Measurements from ENCODE around the gene PLCXD3.
"Not testable (repeated sequence)": the region's sequence is repeated elsewhere in the genome, so short reads cannot be mapped to it uniquely, and the experiment has no call there.

PLCXD3 gene

DNA sequence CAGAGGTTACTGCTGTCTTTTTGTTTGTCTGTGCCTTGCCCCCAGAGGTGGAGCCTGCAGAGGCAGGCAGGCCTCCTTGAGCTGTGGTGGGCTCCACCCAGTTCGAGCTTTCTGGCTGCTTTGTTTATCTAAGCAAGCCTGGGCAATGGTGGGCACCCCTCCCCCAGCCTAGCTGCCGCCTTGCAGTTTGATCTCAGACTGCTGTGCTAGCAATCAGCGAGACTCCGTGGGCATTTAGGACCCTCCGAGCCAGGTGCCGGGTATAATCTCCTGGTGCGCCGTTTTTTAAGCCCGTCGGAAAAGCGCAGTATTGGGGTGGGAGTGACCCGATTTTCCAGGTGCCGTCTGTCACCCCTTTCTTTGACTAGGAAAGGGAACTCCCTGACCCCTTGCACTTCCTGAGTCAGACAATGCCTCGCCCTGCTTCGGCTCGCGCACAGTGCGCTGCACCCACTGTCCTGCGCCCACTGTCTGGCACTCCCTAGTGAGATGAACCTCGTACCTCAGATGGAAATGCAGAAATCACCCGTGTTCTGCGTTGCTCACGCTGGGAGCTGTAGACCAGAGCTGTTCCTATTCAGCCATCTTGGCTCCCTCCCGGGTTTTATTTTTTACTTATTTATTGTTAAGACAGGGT is 16.8 kb downstream of the PLCXD3 start:
- DNase-seq (ENCODE audit: low read depth) = not testable (repeated sequence)

DNA sequence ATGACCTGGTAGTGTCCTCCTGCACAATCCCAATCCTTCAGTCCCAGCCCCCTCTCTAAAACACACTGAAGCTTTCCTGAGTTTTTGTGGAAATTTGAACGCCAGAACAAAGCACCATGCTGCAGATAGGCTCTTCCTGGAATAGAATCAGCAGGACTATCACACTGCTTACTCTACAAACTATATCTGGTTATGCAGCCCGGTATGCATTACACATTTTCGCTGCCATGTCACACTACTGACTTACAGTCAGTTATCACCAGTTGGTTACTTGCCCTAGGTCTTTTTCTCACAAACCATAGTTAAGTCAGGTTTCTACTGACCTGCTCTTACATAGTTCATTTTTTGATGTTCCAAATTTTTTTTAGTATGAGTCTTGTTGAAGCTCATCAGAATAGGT is 24.9 kb downstream of the PLCXD3 start:
- no peak for DNase-seq (ENCODE audit: low read depth)

DNA sequence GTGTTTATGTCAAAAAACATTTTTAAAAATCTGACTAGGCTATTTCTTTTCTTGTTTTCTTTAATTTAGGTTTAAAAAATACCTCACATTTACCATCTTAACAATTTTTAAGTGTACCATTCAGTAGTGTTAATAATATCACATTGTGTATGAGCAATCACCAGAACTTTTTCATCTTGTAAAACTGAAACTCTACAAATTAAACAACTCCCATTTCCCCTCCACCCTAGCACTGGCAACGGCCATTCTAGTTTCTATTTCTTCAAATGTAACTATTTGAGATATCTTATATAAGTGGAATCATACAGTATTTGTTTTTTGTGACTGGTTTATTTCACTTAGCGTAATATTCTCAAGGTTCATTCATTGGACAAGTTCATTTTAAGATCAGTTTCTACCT is 27.7 kb downstream of the PLCXD3 start:
- no peak for DNase-seq (ENCODE audit: low read depth)

DNA sequence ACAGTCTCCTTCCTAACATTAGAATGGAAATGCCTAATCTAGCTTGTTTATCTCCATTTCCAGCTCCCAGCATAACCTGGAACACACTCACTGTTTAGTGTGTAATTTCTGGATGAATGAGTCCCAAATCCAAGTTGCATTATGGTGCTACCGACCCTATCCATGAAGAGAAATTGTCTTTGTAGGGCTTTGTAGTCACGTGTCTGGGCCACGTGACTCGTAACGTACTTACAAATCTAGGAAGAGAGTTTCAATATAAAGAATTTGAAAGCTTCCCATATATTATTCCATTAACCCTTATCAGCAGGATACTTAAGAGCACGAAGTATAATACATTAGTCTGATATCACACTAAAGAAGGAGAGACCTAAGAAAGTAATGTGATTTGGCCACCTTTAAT is 28.2 kb downstream of the PLCXD3 start:
- no peak for DNase-seq (ENCODE audit: low read depth)

DNA sequence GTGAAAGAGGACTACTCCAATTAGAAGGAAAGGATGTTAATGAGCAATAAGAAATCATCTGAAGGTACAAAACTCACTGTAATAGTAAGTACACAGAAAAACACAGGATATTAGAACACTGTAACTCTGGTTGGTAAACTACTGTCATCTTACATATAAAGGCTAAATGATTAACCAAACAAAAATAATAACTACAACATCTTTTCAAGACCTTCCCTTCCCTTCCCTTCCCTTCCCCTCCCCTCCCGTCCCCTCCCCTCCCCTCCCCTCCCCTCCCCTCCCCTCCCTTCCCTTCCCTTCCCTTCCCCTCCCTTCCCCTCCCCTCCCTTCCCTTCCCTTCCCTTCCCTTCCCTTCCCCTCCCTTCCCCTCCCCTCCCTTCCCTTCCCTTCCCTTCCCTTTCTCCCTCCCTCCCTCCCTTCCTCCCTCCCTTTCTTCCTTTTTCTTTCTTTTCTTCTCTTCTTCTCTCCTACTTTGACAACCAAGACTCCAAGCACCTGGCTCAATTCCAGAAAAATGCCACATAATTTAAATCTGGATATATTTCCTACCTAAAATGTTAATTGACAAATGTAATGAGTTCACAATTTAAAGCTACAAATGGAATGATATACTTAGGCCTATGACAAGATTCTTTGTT is 38.7 kb downstream of the PLCXD3 start:
- DNase-seq (ENCODE audit: low read depth) = not testable (repeated sequence)

DNA sequence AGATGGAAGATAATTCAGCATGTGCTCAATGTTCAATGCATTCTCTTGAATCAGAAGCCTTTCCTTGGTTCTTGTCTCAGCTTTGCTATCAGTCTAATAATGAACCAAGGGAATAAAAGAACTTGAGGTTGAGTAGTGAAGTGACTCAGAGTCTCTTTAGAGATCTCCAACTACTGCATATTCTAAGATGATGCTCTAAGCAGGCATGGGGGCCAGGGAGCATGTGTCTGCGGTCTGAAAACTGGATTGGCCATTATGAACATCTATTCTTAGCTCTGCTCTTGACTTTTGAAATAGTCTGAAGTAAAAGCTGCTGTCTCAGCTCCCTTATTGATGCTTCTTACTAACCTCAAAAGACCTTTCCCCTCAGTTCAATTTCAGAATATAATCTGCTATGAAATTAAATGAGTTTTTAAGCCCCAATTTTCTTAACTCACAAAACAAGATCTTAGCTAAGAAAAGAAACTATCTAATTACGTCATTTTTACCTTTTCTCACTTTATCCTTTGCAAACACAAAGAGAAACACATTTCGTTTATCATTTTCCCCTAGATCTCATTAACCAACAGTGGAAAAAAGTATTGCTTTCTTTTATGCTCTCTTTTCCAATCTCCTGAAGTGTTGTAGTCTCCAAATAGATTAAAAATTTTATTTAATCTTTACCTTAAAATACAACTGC is 44.8 kb downstream of the PLCXD3 start:
- no peak for DNase-seq (ENCODE audit: low read depth)

DNA sequence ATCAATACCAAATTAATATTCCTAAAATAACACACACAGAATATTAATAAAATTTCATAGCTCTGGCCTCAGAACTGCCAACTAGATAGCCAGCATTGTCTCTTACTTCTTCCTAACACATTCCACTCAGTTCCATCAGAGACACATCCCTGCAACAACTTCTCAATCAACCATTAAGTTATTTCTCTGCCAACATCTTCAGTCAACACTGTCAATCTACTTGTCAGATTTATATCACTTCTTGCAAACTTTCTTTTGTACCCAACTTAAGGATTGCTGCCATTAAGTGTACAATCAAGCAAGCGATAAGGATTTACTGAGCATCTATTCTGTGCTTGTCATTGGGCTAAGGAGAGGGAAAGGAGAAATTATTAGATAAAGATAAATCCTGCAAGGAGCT is 50.8 kb downstream of the PLCXD3 start:
- DNase-seq (ENCODE audit: low read depth) = no peak

DNA sequence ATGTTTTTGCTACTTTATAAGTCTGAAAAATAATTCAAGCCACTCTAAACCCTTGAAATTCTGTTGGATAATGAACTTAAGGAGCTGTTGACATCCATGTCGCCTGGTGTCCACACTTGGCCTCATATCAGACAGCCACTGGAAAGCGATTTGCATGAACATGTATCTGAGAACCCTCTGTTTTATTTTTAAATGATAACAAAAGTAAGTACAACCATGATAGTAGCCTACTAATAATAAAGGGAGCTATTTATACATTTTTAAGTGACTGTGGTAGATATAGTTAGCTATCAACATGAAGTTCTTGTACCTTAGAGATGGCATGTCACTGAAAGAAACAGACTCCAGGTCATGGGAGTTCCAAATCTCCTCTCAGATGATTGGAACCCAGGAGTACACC is 53.3 kb downstream of the PLCXD3 start:
- no peak for DNase-seq (ENCODE audit: low read depth)

DNA sequence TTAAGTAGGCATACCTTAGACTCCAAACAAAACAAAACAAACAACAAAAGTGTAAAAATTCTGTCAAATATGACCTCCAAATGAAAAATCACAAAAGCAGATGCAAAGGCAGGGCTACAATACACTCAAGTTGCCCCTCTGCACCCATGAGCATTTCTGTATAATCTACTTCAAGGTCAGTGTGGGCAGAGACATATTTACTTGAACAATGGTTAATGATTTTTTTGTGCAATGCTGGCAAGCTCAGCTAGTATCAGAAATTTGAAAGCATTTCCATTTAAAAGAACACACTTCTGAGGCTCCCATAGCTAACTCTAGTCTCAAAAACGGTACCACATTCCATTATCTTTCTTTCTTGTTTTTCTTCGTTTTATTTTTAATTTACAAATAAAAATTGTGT is 57.9 kb downstream of the PLCXD3 start:
- DNase-seq (ENCODE audit: low read depth) = no peak

DNA sequence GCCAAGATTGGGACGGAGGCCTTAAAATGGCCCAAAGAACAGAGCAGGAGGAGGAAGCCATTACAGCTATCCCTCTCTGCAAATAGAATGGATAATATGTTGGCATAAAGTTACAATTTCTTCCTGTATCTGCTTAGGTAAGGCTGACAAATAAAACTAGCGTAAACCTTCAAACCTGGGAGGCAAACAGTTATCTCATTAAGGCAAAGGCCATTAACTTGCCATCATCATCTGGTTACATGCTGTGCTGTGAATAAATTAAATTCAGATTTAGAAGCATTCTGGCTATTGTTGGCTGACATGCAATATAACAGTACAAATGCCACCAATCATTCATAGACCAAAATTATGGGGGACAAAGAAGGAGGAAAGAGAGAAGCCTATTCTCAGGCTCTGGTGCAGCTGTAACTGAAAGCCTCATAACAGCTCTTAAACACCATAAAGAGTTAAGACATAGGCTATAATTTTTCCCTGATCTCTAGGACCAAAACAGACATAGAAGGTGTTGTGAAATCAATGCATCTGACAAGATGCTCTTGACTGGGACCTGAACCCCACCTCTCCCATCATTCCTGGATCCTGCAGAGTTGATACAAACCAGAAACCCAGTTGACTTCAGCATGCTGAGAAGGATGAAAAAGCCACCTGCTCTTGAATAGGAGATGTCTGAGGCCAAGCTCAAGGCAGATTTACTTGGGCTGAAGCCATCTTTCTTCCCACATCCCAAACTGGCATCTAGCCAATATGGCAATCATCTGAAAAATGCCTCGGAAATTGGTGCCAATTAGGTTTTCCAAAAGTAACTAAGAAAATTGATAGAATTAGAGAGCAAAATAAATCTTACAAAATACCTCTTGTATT is 62.5 kb downstream of the PLCXD3 start:
- no peak for DNase-seq (ENCODE audit: low read depth)

DNA sequence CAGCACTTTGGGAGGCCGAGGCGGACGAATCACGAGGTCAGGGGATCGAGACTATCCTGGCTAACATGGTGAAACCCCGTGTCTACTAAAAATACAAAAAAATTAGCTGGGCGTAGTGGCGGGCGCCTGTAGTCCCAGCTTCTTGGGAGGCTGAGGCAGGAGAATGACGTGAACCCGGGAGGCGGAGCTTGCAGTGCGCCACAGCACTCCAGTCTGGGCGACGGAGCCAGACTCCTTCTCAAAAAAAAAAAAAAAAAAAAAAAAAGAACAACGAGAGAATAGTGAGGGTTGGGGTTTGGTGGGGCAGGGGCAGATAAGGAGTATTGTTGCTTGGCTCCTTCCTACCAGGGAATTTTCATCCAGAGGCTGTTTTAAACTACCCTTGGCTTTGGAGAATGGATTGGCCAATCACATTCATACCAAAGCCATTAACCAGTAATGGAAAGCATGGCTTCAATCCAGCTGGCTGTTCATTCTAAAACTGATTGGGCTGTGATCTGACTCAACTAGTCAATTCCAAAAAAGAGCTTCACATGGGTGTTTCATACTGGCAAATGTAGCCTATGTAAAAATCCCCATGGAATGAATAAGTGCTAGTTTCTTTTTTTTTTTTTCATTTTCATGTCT is 64.4 kb downstream of the PLCXD3 start:
- no peak for DNase-seq (ENCODE audit: low read depth)

DNA sequence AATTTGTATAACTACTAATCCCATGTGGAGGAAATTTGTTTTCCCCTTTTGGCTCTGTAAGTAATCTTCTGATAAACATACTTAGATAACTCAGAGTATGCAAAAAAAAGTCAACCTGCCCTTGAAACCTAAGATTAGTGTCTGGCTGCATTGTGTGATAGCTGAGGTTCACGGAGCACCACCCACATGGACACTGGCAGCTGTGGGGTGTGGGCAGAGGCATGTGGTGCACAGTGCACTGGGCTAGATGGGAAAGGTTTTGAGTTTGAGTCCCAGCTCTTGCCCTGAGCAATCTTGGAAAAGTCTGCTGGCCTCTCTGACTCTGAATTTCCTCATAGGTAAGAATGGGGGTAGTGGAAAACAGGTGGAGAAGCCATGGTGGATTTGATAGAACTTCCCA is 75.1 kb downstream of the PLCXD3 start:
- no peak for DNase-seq (ENCODE audit: low read depth)

DNA sequence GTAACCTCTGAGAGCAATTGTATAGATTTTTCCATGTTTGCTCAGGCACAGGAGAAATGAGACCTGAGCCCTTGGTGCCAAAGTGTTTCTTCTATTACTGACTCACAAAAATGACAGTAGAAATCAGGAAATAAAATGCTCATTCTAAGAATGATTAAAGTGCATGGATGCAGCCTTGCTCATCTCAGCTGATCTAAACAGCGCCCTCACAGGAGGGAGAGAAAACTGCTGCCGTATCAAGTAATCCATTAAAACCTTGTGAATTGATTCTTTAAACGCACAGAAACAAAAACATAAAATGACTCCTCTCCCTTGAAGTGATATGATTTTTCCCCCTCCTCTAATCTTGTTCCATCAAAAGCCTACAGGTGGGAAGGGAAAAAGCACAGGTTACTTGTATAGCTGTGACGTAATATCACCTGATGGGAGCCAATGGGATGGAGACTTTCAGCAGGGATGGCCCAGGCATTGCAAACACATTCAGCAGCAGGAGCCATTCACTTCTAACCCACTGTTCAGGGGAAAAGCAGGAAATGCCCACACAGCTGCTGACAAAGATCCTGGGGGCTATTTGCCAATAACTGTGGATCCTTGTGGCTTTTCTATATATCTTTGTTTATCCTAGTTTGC is 76.7 kb downstream of the PLCXD3 start:
- no peak for DNase-seq (ENCODE audit: low read depth)

DNA sequence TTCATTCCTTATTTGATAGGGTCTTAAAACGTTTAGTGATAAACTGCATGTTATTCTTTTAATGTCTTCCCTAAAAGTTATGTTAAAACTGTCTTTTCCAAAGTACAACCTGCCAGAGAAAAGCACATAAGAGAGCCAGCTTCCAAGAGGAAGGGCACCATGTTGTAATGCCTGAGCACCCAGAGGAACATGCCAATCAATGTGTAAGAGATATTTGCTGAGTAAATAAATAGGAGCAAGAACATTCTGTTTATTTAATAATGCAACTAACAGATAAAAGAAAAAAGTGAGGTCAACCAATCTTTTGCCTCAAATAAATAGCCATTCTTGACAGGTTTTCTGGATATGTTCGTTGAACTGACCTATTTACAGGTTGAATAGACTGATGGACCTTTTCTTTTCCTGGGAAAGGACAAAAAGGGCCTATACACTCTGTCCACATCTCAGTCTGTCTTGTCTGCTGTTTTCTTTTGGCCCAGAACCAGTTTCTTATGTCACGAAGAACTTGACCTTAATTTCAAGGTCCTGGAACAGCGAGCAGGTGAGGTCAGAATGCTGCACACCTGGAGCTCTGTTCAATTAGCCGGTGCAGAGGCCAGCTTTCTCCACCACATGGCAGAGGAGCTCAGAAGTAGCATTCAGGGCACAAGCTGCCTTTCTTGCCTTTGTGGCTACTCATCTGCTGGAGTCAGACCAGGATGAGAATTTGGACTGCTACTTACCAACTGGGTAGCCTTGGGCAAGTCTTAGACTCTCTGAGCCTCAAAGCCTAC is 77.7 kb downstream of the PLCXD3 start:
- no peak for DNase-seq (ENCODE audit: low read depth)

DNA sequence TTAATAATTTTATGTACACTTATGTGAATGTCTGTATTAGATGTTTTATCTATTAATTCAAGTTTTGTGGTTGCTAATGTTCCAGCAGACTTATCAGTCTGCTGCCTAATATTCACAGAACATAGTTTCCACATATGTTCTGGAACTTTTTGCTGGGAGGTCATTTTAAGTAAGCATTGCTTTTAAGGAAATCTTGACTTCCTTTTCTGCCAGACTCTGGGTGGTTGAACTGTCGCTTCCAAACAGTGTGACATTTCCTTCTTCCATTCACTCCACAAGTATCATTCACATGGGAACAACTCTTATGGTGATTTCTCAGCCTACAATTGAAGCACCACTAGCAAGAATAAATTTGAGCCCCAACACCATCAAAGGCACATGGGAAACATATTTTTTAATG is 82.9 kb downstream of the PLCXD3 start:
- DNase-seq (ENCODE audit: low read depth) = no peak

DNA sequence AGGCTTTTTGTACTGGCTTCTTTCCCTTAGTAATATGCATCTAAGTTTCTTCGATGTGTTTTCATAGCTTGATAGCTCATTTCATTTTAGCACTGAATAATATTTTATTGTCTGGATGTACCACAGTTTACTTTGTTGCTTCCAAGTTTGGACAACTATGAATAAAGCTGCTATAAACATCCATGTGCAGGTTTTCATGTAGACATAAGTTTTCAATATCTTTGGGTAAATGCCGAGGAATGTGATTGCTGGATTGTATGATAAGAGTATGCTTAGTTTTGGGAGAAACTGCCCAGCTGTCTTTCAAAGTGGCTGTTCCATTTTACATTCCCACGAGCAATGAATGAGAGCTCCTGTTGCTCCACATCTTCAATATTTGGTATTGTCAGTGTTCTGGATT is 84.7 kb downstream of the PLCXD3 start:
- no peak for DNase-seq (ENCODE audit: low read depth)

DNA sequence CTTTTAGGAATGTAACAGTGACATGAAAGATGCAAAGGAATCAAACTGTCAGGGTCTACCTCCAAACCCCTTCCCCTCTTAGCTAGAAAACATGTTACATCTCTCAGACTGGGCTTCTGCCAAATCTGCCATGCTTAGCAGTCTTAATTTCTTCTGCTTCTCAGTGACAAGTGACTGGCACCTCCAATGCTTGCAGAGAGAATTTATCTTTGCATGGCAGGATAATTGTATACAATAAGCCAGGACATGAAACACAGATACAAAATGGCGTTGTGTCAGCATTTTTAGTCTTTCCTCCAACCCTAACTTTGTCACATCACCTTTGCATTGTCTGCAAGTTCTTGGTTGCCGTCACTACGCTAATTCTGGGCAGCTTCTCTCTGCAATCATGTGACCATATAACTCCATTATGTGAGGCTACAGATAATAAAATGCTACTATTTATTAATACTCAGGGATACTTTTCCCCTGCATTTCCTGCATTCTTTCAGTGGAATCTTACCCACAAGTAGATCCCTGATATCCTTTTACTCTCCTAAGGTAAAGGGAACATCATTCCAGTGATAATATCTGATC is 89.8 kb downstream of the PLCXD3 start:
- no peak for DNase-seq (ENCODE audit: low read depth)

DNA sequence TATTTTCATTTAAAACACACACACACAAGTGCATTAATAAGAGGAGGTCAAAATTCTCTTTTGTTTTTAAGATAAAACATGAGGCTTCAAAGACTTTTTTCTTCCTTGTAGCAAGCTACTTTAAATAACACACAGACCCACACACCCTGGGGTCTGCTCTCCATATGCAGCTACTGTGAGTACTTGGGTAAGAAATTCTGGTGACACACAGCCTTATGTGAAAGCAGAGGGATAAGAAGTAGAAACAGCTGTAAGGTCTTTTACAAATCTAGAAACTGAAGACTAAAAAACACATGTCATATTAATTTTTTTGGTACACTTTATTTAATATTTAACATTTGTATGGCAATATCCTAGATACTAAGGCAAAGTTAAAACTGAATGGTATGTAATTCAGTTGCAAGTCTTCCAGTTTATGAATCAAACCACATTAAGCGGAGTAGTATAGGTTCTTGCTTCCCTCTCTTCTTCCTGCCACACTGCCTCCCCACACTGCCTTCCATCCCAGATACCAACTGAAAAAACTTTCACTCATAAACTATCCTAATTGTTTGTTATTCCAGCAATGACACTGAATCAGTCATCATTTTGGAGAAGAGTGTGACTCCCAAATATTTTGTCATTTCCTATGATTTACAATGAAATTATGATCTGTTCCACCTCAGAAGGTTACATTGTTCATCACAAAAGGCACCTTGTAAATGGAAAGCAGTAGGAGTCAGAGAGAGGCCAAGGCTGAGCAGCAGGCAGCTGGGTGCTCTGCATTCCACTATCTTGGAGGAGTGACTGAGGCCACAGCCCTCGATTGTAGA is 92.0 kb downstream of the PLCXD3 start:
- DNase-seq (ENCODE audit: low read depth) = no peak

DNA sequence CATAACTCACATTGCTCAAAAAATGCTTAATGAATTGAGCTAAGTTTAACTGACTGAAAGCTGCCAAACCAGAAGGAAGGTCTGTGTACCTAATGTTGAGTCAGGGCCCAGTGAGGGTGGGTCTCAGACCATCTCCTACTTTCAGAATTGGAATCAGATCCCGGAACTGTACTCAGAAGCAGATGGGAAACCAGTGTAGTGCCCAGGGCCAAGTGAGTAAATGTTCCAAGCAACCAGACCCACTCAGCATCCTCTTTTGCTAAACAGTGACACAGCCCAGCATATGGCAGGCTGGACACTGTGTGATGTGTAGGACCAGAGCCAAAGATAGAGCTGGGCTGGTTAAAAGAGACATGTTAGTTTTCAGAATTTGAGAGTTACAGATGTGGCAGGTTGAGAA is 94.1 kb downstream of the PLCXD3 start:
- no peak for DNase-seq (ENCODE audit: low read depth)

DNA sequence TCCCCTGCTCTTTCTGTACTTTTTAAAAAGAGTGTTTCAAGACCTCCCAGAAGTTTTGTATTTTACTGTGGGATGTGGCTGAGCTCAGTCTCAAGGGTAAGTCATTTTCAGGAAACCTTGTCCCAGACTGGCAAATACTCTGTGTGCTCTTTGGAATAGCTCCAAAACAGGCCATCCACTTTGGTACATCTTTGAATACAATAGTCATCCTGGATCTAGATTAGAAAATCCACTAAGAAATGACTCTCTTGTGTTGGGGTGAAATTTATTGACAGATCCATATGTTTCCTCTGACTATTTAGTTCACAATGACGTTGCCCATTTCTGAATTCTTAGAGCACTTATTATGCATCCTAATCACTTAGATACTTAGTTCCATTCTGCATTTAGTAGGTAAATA is 95.2 kb downstream of the PLCXD3 start:
- DNase-seq (ENCODE audit: low read depth) = no peak
